Fibroblast of lung (primary cell): ENCODE data around the gene LMF1. TPM values are rescaled to one million over a fixed set of nuclear protein-coding genes. Genes with fewer than 3 reads are reported as not detected.

Source experiments
- DNase-seq, 2 donors: peaks; one replicate each; pipeline versions ENCODE4 v3.0.0 to v3.0.0-alpha.2; 2010; ENCODE audit warnings: low read depth in 2 of 2
- H2AFZ ChIP-seq: 2 replicates; pipeline ENCODE4 v1.5.1; 2012; ENCODE audit warnings: low read length, control low read depth, inconsistent platforms
- H3K27ac ChIP-seq: 2 replicates; pipeline ENCODE4 v1.5.1; 2011; ENCODE audit warnings: low read length, control low read depth; ENCODE audit not compliant: insufficient read depth
- H3K27me3 ChIP-seq: 2 replicates; pipeline ENCODE4 v1.5.1; 2011; ENCODE audit warnings: mild to moderate bottlenecking, low read length; ENCODE audit not compliant: control insufficient read depth, insufficient read depth
- H3K36me3 ChIP-seq: 2 replicates; pipeline ENCODE4 v1.5.1; 2011; ENCODE audit warnings: low read length; ENCODE audit not compliant: control insufficient read depth, insufficient read depth
- H3K4me1 ChIP-seq: 2 replicates; pipeline ENCODE4 v1.5.1; 2011; ENCODE audit warnings: low read length; ENCODE audit not compliant: control insufficient read depth, insufficient read depth; ENCODE audit errors: extremely low read depth
- H3K4me2 ChIP-seq: 2 replicates; pipeline ENCODE4 v1.5.1; 2011; ENCODE audit warnings: low read length, control low read depth; ENCODE audit not compliant: insufficient read depth; ENCODE audit errors: extremely low read depth
- H3K4me3 ChIP-seq, 4 experiments: fragments of 200-600 bp in 1 of 4; sonication (generic) in 1 of 4; replicated peaks in 1 of 4; 2 replicates each; pipeline ENCODE4 v1.5.1; 2011 to 2016; ENCODE audit warnings: low read length in 4 of 4, low read depth in 3 of 4, mild to moderate bottlenecking in 3 of 4, control low read depth in 2 of 4, inconsistent platforms in 1 of 4, mixed read lengths in 1 of 4; ENCODE audit not compliant: insufficient read depth in 1 of 4; ENCODE audit errors: control extremely low read depth in 1 of 4
- H3K79me2 ChIP-seq: 2 replicates; pipeline ENCODE4 v1.5.1; 2012; ENCODE audit warnings: mild to moderate bottlenecking, low read length, inconsistent platforms; ENCODE audit not compliant: control insufficient read depth, insufficient read depth
- H3K9ac ChIP-seq: 2 replicates; pipeline ENCODE4 v1.5.1; 2011; ENCODE audit warnings: mild to moderate bottlenecking, low read length, control low read depth; ENCODE audit not compliant: insufficient read depth
- H3K9me3 ChIP-seq: 2 replicates; pipeline ENCODE4 v1.5.1; 2012; ENCODE audit warnings: low read depth, low read length; ENCODE audit not compliant: control insufficient read depth, insufficient read depth
- H4K20me1 ChIP-seq: 2 replicates; pipeline ENCODE4 v1.5.1; 2011; ENCODE audit warnings: low read length; ENCODE audit not compliant: control insufficient read depth, insufficient read depth; ENCODE audit errors: extremely low read depth
- CTCF ChIP-seq, 2 donors: IDR thresholded peaks in 1 of 2; conservative IDR thresholded peaks in 1 of 2; 1 replicate in 1 of 2; 2 replicates in 1 of 2; pipeline ENCODE4 v1.5.1; 2011 to 2012; ENCODE audit warnings: low read length in 2 of 2, control low read depth in 1 of 2, inconsistent platforms in 1 of 2, low read depth in 1 of 2, mild to moderate bottlenecking in 1 of 2
- EZH2 ChIP-seq: IDR thresholded peaks from 2 replicates; pipeline ENCODE4 v1.5.1; 2012; ENCODE audit warnings: low read length, control low read depth, mild to moderate bottlenecking; ENCODE audit errors: missing control alignments
- polyA plus RNA-seq, 2 donors: library from polyadenylated mRNA; depleted of rRNA in 1 of 2; stranded (reverse) in 1 of 2; unstranded in 1 of 2; fragments of >200 nt; gene quantifications; 2 replicates each; pipeline ENCODE4 v1.2.1, GENCODE V29; 2011 to 2012; ENCODE audit warnings: missing spikeins in 1 of 2
- total RNA-seq: library from RNA; depleted of rRNA; stranded (reverse); fragments of >200 nt; gene quantifications from 2 replicates; pipeline ENCODE4 v1.2.1, GENCODE V29; 2014

Gene LMF1
- total and polyA plus RNA-seq, 2 donors (not counting 1 experiment from before 2014, with no cell fraction given), result 12.3 to 12.6 TPM

GRCh38 chr16:911101-911500 is 59.7 kb downstream of the LMF1 start:
- no peak overlapping the region for H2AFZ ChIP-seq
- no peaks in the 10 kb centered on the region for H4K20me1 ChIP-seq
- DNase-seq, result no peak
- no peak overlapping the region for H3K4me2 ChIP-seq
- H3K4me3 ChIP-seq, result no peak overlapping the region
- no peak overlapping the region for H3K9ac ChIP-seq
- H3K27ac ChIP-seq, result no peak overlapping the region
- H3K9me3 ChIP-seq, result no peaks in the 10 kb centered on the region
- H3K79me2 ChIP-seq, result no peaks in the 10 kb centered on the region
- H3K4me1 ChIP-seq, result no peaks in the 10 kb centered on the region
- H3K36me3 ChIP-seq, result no peaks in the 10 kb centered on the region
- no peak for TF ChIP-seq EZH2
- TF ChIP-seq CTCF (conservative IDR thresholded peaks at IDR 0.05 in 1 of 2, IDR thresholded peaks at IDR 0.05 in 1 of 2; ENCODE audit: low read depth in 1 of 2, low read length in 2 of 2), result no peak
- no peaks in the 10 kb centered on the region for H3K27me3 ChIP-seq

GRCh38 chr16:910181-910580 is 60.6 kb downstream of the LMF1 start:
- H3K4me3 ChIP-seq, result no peak overlapping the region
- H3K79me2 ChIP-seq, result no peaks in the 10 kb centered on the region
- H3K27me3 ChIP-seq, result no peaks in the 10 kb centered on the region
- TF ChIP-seq EZH2 (no peak), CTCF (conservative IDR thresholded peaks at IDR 0.05 in 1 of 2, IDR thresholded peaks at IDR 0.05 in 1 of 2; ENCODE audit: low read depth in 1 of 2, low read length in 2 of 2) (no peak)
- no peaks in the 10 kb centered on the region for H3K9me3 ChIP-seq
- no peaks in the 10 kb centered on the region for H3K36me3 ChIP-seq
- no peaks in the 10 kb centered on the region for H3K4me1 ChIP-seq
- no peak overlapping the region for H3K4me2 ChIP-seq
- no peak for DNase-seq
- H3K27ac ChIP-seq, result no peak overlapping the region
- no peaks in the 10 kb centered on the region for H4K20me1 ChIP-seq
- H2AFZ ChIP-seq, result no peak overlapping the region
- no peak overlapping the region for H3K9ac ChIP-seq

- Histone ChIP-seq H3K9ac (no peak overlapping the region), H3K4me3 (no peak overlapping the region), H3K27ac (no peak overlapping the region), H3K4me1 (no peaks in the 10 kb centered on the region), H3K9me3 (no peaks in the 10 kb centered on the region), H3K79me2 (no peaks in the 10 kb centered on the region), H3K27me3 (no peaks in the 10 kb centered on the region), H3K36me3 (no peaks in the 10 kb centered on the region), H2AFZ (no peak overlapping the region), H3K4me2 (no peak overlapping the region), H4K20me1 (no peaks in the 10 kb centered on the region)
- TF ChIP-seq EZH2, result no peak
- no peak for TF ChIP-seq CTCF (conservative IDR thresholded peaks at IDR 0.05 in 1 of 2, IDR thresholded peaks at IDR 0.05 in 1 of 2; ENCODE audit: low read depth in 1 of 2, low read length in 2 of 2)
- no peak for DNase-seq
Observed at GRCh38 chr16:909281-910000, 61.3 kb downstream of the LMF1 start.
